Endometrial microvascular endothelial cells (primary cell): ENCODE measurements around the gene TMEM271. TPM values are rescaled to one million over a fixed set of nuclear protein-coding genes. Genes with fewer than 3 reads are reported as not detected.

Source experiments
- in situ Hi-C: cut with HindIII; loops from 2 replicates; pipeline ENCODE4 v1.10.0; 2017; ENCODE audit warnings: low sequenced_read_pairs, low pct_unique_long_range_greater_than_20kb; ENCODE audit errors: inconsistent ontology term
- total RNA-seq: library from RNA; depleted of rRNA; stranded (reverse); fragments of >200 nt; gene quantifications from one replicate; pipeline ENCODE4 v1.2.3, GENCODE V29; 2015; ENCODE audit errors: inconsistent ontology term

The TMEM271 gene
- total RNA-seq, 1 donor from 2014 or later, result not detected

GRCh38 chr4:537436-538264 lies 38.4 kb downstream of the TMEM271 start:
- in situ Hi-C loops, result no loop called here

GRCh38 chr4:536351-536972 lies 39.6 kb downstream of the TMEM271 start:
- in situ Hi-C loops, result no loop called here

GRCh38 chr4:535924-536281 lies 40.2 kb downstream of the TMEM271 start:
- in situ Hi-C loops, result no loop called here

- in situ Hi-C loops, result no loop called here
Measured at GRCh38 chr4:535181-535923, 40.7 kb downstream of the TMEM271 start.

- in situ Hi-C loops, result no loop called here
Measured at GRCh38 chr4:534576-535151, 41.4 kb downstream of the TMEM271 start.

- in situ Hi-C loops, result no loop called here
Measured at GRCh38 chr4:534101-534575, 42.0 kb downstream of the TMEM271 start.

- in situ Hi-C loops, result no loop called here
Measured at GRCh38 chr4:533318-534100, 42.6 kb downstream of the TMEM271 start.

- in situ Hi-C loops, result no loop called here
Measured at GRCh38 chr4:532588-533317, 43.3 kb downstream of the TMEM271 start.

GRCh38 chr4:531721-532565 lies 44.2 kb downstream of the TMEM271 start:
- in situ Hi-C loops, result no loop called here

GRCh38 chr4:531076-531475 lies 45.0 kb downstream of the TMEM271 start:
- in situ Hi-C loops, result no loop called here

- in situ Hi-C loops, result no loop called here
Measured at GRCh38 chr4:530017-530781, 45.9 kb downstream of the TMEM271 start.

- in situ Hi-C loops, result no loop called here
Measured at GRCh38 chr4:529563-529962, 46.5 kb downstream of the TMEM271 start.

- in situ Hi-C loops, result no loop called here
Measured at GRCh38 chr4:528835-529234, 47.3 kb downstream of the TMEM271 start.

- in situ Hi-C loops, result no loop called here
Measured at GRCh38 chr4:528296-528695, 47.8 kb downstream of the TMEM271 start.

GRCh38 chr4:526971-527460 lies 49.1 kb downstream of the TMEM271 start:
- in situ Hi-C loops, result no loop called here

GRCh38 chr4:526189-526909 lies 49.7 kb downstream of the TMEM271 start:
- in situ Hi-C loops, result no loop called here
